Calu3 (cell line): ENCODE results near the gene RAD51B. TPM values are rescaled to one million over a fixed set of nuclear protein-coding genes. Genes with fewer than 3 reads are reported as not detected.

Source experiments
- BruUV-seq: library from RNA; stranded (reverse); fragments of 400-500 nt; replicated peaks from 2 replicates; lab custom pipeline; 2021; lab: Mats Ljungman, UMichigan
- CTCF ChIA-PET: fragments of 300-600 bp; sonication (Branson Sonifier 250); formaldehyde crosslinking; loops from one replicate; lab custom pipeline; 2022; ENCODE audit warnings: antibody characterized with exemption; lab: Charles Lee
- DNase-seq: peaks from one replicate; pipeline ENCODE4 v3.0.0; 2022
- H3K27ac Mint-ChIP-seq: one replicate; pipeline ENCODE4 v1.8.0; 2022; ENCODE audit warnings: mixed read lengths; ENCODE audit not compliant: unreplicated experiment
- H3K27me3 Mint-ChIP-seq: one replicate; pipeline ENCODE4 v1.8.0; 2022; ENCODE audit warnings: mixed read lengths; ENCODE audit not compliant: unreplicated experiment
- H3K36me3 Mint-ChIP-seq: one replicate; pipeline ENCODE4 v1.8.0; 2022; ENCODE audit warnings: mild to moderate bottlenecking, moderate library complexity, mixed read lengths; ENCODE audit not compliant: insufficient read depth, unreplicated experiment
- H3K4me1 Mint-ChIP-seq: one replicate; pipeline ENCODE4 v1.8.0; 2022; ENCODE audit warnings: mild to moderate bottlenecking, low read depth, mixed read lengths; ENCODE audit not compliant: unreplicated experiment
- H3K4me3 Mint-ChIP-seq: one replicate; pipeline ENCODE4 v1.8.0; 2022; ENCODE audit warnings: mild to moderate bottlenecking, low read depth, moderate library complexity, mixed read lengths; ENCODE audit not compliant: unreplicated experiment
- H3K9me3 Mint-ChIP-seq: one replicate; pipeline ENCODE4 v1.8.0; 2022; ENCODE audit warnings: low read depth, mixed read lengths; ENCODE audit not compliant: unreplicated experiment
- intact Hi-C: fragments of 100-400 bp; cut with micrococcal nuclease; formaldehyde crosslinking; loops from one replicate; pipeline ENCODE4 v1.10.0; 2022; ENCODE audit not compliant: unreplicated experiment
- total RNA-seq: library from RNA; stranded (reverse); gene quantifications from 2 replicates; pipeline ENCODE4 v1.2.3, GENCODE V29; 2022
- TF ChIP-seq, protein P1 (sequence below): fragments of 200-600 bp; IDR thresholded peaks from one replicate; pipeline ENCODE4 v1.8.0; 2022; ENCODE audit warnings: antibody characterized with exemption; ENCODE audit not compliant: unreplicated experiment

Gene RAD51B
- total RNA-seq, 1 experiment from 2014 or later, result 24.7 TPM

- intact Hi-C loops, result no loop called here
- Mint-ChIP-seq H3K9me3 (no peaks in the 10 kb centered on the region), H3K27ac (peak overlapping the region; percentile 79), H3K27me3 (no peaks in the 10 kb centered on the region), H3K4me1 (peaks cover 61% of the 10 kb centered on the region), H3K4me3 (no peak overlapping the region), H3K36me3 (no peaks in the 10 kb centered on the region)
- BruUV-seq, result no TSS peak
- CTCF ChIA-PET, result interaction anchor here (0.6 to 0.7 kb wide), 2 partner anchors 25 to 114 kb away, joined by 5 read pairs; no protein-coding TSS in a partner anchor
- peak; percentile 17 for DNase-seq
- TF ChIP-seq, protein P1, sequence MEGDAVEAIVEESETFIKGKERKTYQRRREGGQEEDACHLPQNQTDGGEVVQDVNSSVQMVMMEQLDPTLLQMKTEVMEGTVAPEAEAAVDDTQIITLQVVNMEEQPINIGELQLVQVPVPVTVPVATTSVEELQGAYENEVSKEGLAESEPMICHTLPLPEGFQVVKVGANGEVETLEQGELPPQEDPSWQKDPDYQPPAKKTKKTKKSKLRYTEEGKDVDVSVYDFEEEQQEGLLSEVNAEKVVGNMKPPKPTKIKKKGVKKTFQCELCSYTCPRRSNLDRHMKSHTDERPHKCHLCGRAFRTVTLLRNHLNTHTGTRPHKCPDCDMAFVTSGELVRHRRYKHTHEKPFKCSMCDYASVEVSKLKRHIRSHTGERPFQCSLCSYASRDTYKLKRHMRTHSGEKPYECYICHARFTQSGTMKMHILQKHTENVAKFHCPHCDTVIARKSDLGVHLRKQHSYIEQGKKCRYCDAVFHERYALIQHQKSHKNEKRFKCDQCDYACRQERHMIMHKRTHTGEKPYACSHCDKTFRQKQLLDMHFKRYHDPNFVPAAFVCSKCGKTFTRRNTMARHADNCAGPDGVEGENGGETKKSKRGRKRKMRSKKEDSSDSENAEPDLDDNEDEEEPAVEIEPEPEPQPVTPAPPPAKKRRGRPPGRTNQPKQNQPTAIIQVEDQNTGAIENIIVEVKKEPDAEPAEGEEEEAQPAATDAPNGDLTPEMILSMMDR, result no peak
Measured at GRCh38 chr14:68195126-68195525, 375.5 kb downstream of the RAD51B start.

GRCh38 chr14:68198713-68199495 lies 379.3 kb downstream of the RAD51B start:
- Mint-ChIP-seq H3K4me1 (peaks cover 48% of the 10 kb centered on the region), H3K9me3 (no peaks in the 10 kb centered on the region), H3K27me3 (no peaks in the 10 kb centered on the region), H3K27ac (peak overlapping the region; percentile 13), H3K4me3 (no peak overlapping the region), H3K36me3 (no peaks in the 10 kb centered on the region)
- DNase-seq, result no peak
- intact Hi-C loops, result no loop called here
- no TSS peak for BruUV-seq
- TF ChIP-seq, protein P1, result no peak
- CTCF ChIA-PET, result no interaction called here

DNA sequence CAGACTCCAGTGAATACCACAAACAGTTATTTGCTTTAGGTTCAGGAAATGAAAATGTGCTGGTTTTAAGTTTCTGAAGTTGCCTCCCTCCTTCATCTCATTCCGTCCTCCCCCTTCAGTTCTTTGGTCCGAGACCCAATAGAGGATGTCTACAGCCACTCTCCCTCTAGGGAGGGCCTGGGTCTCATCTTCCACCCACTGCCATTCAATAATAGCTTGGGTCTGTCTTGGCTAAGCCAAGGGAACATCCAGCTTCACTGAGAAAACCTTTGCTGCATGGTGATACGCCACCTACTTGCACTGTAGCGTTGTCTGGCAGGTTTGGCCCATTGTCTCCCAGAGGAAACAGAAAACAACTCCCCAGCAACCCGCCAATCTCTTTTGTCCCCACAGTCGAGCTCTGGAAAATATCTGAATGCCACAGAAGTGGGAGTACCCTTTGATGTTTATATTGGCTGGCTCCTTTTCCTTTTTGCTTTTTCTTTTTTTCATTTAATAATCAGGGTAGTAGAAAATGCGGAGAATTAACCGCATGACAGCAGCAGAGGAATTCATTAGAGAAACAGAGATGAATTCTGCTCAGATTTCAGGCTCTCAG lies 380.1 kb downstream of the RAD51B start:
- CTCF ChIA-PET, result no interaction called here
- intact Hi-C loops, result no loop called here
- no TSS peak for BruUV-seq
- peaks cover 41% of the 10 kb centered on the region for H3K4me1 Mint-ChIP-seq
- TF ChIP-seq, protein P1, result no peak
- no peaks in the 10 kb centered on the region for H3K36me3 Mint-ChIP-seq
- no peaks in the 10 kb centered on the region for H3K9me3 Mint-ChIP-seq
- H3K27me3 Mint-ChIP-seq, result no peaks in the 10 kb centered on the region
- no peak overlapping the region for H3K4me3 Mint-ChIP-seq
- H3K27ac Mint-ChIP-seq, result no peak overlapping the region
- DNase-seq, result no peak

DNA sequence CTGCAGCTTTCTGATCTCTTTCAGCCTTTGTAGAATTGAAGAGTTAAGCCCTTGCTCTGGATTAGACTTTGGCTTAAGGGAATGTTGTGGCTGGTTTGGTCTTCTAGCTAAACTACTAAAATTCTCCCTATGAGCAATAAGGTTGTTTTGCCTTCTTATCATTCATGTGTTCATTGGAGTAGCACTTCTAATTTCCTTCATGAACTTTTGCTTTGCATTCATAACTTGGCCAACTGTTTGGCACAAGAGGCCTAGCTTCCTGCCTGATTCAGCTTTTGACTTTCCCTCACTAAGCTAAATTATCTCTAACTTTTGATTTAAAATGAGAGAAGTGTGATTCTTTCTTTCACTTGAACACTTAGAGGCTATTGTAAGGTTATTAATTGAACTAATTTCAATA lies 384.3 kb downstream of the RAD51B start:
- BruUV-seq, result no TSS peak
- no peak overlapping the region for H3K4me3 Mint-ChIP-seq
- TF ChIP-seq, protein P1, result no peak
- CTCF ChIA-PET, result no interaction called here
- no peaks in the 10 kb centered on the region for H3K9me3 Mint-ChIP-seq
- no peak for DNase-seq
- peaks cover 11% of the 10 kb centered on the region for H3K4me1 Mint-ChIP-seq
- H3K36me3 Mint-ChIP-seq, result no peaks in the 10 kb centered on the region
- H3K27me3 Mint-ChIP-seq, result no peaks in the 10 kb centered on the region
- no peak overlapping the region for H3K27ac Mint-ChIP-seq
- intact Hi-C loops, result no loop called here
